Activated CD4-positive, CD25-positive, alpha-beta regulatory T cell treated with anti-CD3 and anti-CD28 coated beads, Interleukin-2, amount 50 U/mL, for 24 hours (primary cell): ENCODE measurements around the gene ING5.
A peak's percentile ranks its signal among the peaks of the same experiment; 100 is the strongest.
"Not testable (repeated sequence)": the region's sequence is repeated elsewhere in the genome, so short reads cannot be mapped to it uniquely, and the experiment has no call there.

Source experiments
- ATAC-seq, 2 donors: fragments of 150-1000 bp; cut with Tn5 transposase; one replicate each; pipeline ENCODE4 v1.10.0; 2021; ENCODE audit warnings: mild to moderate bottlenecking in 1 of 2, moderate library complexity in 1 of 2

ING5 gene

DNA sequence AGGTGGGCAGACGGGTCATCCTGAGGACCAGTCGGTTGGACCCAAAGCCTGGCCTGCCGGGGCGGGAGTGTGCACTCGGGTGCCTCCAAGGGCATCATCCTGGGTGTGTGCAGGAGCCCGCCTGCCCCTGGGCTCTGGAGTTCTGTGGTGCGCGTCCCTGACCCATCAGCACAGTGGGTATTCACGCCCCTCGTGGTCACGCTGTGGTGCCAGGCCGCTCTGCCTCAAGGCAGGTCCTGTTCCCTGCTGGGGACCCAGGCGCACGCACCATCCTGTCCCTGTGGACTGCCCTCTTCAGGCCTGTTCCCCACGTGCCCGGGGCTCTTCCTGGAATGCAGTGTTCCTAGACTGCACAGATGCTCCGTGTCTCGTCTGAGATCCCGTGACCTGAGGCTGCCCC lies 18.3 kb downstream of the ING5 start:
- ATAC-seq: no peak

DNA sequence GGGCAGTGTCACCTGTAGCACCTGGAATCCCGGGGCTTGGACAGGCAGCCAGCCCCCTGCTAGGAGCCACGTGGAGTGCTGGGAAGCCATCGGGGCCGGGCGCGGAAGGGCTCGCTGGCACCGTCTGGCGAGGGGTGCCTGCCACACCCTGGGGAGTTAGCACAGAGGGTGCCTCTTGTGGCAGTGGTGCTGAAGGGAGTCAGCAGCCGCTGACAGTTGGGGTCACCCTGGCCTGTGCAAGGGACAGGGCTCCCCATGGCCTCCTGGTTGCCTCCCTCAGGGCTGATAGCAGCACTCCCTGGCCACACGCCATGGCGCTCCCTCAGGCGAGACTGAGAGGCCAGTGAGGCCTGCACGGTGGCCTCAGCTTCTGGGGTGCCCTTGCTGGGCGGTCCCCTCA lies 18.7 kb downstream of the ING5 start:
- no peak for ATAC-seq

DNA sequence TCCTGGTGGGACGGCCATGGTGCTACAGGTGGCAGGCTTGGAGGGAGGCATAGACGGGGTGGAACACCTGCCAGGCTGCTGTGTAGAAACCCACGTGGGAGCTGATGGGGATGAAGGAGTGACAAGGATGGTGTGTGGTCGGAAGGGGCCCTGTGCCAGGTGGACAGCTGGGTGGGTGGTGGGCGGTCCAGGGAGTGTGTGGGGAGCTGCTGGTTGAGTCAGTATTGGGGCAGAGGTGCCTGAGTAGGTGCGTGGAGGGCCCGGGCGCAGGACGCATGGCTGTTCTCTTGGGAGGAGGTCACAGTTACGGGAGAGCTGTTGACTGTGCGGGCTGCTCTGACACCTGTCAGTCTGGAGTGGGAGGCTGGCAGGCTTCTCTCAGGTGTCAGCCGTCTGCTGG lies 20.0 kb downstream of the ING5 start:
- ATAC-seq: no peak

DNA sequence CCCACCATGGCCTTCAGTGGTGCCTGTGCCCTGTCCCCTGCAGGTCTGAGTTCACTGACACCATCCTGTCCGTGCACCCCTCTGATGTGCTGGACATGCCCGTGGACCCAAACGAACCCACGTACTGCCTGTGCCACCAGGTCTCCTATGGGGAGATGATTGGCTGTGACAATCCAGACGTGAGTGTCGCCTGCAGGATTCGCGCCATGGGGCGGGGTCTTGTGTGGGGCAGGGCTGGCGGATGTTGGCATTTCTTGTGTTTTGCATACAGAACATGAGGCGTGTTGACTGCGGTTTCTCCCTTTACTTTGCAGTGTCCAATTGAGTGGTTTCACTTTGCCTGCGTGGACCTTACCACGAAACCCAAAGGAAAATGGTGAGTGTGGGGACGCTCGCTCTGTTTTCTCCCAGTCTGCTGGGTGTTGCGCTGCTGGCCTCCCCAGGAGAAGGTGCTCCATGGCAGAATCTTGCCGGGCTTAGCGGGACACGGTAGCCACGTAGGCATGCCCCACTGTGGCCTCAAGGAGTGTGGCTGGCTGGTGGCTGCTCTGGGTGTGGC lies 21.1 kb downstream of the ING5 start:
- no peak for ATAC-seq

DNA sequence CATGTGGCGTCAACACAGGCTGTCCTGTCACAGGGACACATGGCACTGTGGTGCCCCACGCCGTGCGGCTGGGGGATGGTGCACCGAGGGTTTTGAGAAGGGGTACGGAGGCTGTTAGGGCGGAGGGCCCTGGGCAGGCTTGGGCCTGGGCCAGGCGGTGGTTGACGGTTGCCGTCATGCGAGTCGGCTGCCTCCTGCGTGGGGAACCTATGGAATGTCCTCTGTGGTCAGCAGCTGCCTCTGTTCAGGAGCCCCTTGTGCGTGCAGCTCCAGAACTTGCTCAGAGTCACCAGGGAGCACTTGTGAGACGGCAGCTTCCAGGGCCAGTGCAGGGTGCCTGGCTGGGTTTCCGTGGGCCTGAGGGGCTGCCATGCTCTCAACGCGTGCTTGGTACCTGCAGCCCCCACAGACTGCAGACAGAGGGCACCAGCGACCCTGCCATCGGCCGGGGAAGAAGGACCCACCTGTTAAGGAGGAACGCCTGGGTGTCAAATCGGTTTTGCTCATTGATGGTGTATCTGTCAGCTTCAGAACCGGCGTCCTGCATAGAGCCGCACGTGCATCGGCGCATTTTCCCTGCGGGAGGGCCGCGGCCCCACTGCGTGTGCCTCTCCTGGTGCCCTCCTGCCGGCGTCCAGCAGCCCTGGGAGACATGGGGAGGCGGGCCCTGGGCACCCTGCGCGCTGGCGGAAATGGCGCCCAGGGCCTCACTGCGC lies 22.6 kb downstream of the ING5 start:
- peak in 1 of 2 donors; percentile 45 for ATAC-seq

DNA sequence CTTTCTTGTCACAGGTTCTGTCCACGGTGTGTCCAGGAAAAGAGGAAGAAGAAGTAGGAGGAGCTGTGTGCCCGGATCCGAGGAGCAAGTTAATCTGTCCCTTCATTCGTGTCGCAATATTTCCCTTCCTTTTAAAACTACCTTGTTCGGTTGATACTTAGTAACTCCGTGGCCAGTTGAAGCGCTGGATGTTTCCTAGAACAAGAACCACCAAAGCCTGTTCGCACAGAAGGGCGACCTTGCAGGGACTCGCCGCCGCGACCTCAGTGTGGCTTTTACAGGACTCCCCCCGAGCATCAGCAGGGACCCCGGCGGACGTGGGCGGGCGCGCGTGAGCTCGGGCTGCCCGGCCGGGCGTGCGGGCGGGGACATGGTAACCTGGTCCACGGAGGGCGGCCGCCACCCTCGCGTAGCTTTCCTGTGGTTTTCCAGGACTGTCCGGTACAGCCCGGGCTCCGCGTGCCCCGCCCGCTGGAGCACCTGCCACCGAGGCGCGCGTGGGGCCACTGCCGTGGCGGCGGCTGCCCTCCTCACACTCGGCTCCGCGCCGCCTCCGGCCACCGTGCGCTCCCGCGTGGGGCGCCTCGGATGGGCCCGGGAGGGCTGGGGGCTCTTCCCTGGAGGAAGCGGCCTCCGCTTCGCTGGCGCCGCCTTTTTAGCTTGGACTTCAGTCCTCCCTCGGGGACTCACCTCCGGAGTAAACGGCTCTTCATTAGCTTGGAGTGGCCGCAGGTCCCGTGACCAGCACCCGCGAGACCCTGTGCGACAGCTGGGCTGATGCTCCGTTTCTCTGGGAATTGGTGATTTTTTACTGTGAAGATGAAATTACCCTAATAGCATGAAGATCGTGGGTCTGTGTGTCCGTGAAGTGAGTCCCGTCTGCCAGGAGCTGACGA lies 23.4 kb downstream of the ING5 start:
- ATAC-seq: no peak

DNA sequence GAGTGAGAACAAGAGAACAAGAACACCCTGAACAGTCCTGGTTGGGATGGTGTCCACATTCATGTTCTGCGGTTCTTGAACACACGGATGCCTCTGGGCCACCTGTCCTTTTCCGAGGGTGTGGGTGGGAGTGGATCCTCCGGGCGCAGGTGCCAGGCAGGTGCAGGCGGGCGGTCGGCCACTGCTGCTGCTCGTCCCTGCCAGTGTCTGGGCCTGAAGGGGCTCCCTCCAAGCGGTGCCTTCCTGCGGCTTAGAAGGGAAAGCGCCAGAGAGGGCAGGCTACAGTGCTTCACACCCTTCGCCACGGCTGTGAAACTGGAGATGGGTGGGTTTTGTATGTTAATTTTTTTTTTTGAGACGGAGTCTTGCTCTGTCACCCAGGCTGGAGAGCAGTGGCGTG lies 24.6 kb downstream of the ING5 start:
- ATAC-seq: no peak

DNA sequence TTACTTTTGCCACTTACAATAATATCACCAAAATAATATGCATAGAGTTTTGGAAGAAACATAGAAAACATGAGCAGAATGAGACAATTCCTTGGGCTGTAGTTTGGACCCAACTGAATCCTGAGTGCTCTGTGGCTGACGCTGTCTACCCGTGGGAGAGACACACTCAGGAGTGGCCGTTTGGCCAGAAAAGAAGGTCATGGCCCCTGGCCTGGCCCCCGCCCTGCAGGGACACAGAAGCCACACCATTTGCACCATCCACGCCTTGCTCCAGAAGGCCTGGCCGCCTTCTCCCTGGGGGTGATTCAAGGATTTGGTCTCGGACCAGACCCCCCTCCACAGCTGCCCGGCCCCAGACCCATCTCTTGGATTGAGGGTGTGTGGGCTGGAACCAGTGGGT lies 26.2 kb downstream of the ING5 start:
- ATAC-seq: no peak

DNA sequence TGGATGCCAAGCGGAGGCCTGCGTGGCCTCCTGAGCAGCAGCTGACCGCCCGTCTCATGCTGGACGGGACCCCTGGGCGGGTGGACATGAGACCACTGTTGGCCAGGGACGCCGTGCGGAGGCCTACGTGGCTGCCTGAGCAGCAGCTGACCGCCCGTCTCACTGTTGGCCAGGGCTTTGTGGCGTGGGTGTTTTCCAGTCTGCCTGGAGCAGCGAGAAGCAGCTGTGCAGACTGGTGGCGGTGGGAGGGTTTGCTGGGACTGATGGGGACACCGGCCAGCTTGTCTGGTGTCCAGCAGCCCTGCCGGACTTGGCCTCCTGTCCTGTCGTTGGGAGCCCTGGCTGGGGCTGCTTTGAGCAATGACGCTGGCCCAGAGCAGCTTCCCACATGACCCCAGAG lies 26.8 kb downstream of the ING5 start:
- no peak for ATAC-seq

DNA sequence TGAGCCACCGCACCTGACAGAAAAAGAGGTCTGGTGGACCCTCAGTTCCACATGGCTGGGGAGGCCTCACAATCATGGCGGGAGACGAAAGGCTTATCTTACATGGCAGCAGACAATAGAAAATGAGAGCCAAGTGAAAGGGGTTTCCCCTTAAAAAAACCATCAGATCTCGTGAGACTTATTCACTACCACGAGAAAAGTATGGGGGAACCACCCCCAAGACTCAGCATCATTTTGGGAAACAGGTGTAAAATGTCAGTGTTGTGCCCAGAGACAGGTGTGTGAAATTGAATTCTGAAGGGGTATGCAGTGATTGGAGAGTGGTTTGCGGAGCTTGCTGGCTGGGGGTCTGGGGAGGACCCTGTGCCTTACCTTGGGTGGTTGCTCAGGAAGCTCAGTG lies 28.0 kb downstream of the ING5 start:
- ATAC-seq: no peak

DNA sequence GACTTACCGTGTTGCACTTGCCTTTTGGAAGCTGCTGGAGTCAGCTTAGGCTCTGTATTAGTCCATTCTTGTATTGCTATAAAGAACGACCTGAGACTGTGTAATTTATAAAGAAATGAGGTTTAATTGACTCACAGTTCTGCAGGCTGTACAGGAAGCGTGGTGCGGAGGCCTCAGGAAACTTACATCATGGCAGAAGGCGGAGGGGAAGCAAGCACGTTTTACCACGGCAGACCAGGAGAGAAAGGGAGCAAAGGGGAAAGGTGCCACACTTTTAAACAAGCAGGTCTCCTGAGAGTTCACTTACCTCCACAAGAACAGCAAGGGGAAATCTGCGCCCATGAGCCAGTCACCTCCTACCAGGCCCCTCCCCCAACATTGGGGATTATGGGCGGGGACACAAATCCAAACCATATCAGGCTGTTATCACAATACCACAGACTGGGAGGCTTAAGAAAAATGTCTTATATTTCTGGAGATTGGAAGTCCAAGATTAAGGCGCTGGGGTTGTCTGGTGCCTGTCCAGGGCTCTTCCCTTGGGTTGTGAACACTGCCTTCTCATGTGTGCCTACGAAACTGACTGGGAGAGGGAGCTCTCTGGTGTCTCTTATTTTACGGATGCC lies 28.9 kb downstream of the ING5 start:
- no peak for ATAC-seq

DNA sequence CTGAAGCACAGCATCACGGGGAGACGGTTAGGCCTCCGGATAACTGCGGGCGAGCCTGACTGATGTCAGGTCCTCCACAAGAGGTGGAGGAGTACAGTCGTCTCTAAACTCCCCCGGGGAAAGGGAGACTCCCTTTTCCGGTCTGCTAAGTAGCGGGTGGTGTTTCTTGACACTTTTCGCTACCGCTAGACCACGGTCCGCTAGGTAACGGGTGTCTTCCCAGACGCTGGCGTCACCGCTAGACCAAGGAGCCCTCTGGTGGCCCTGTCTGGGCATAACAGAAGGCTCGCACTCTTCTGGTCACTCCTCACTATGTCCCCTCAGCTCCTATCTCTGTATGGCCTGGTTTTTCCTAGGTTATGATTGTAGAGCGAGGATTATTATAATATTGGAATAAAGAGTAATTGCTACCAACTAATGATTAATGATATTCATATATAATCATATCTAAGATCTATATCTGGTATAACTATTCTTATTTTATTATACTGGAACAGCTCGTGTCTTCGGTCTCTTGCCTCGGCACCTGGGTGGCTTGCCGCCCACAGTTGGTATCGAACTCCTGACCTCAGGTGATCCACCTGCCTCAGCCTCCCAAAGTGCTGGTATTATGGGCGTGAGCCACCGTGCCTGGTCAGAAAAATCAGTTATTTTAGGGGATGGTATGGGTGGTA lies 30.8 kb downstream of the ING5 start:
- ATAC-seq: not testable (repeated sequence)

DNA sequence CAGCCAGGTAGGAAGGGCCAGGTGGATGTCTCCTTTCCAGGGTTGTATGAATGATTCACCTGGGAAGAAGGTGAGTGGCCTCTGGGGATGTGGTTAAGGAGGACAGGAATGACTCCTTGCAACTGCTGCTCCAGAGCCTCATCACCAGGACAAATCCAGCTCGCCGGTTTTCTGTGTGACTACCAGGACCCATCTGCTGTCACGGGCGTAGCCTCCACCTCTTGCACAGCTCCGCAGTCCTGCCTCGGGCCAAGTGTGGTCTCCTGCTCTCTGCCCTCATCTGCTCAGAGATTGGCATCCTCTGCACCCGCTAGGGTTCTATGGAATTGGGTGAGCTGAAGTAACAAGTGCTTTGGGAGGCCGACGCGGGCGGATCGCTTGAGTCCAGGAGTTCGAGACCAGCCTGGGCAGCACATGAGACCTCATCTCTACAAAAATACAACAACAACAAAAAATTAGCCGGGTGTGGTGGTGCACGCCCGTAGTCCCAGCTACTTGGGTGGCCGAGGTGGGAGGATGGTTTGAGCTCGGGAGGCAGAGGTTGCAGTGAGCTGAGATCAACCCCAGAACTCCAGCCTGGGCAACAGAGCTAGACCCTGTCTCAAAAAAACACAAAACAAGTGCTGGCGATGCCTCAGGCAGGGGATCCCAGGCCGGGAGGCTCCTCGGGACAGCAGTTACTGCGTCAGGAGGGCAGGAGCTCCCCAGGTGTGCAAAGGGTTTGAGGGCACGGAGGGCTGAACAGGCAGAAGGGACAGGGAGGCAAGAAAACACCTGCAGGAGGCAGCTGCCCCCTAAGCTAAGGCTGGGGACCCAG lies 31.8 kb downstream of the ING5 start:
- ATAC-seq: no peak

DNA sequence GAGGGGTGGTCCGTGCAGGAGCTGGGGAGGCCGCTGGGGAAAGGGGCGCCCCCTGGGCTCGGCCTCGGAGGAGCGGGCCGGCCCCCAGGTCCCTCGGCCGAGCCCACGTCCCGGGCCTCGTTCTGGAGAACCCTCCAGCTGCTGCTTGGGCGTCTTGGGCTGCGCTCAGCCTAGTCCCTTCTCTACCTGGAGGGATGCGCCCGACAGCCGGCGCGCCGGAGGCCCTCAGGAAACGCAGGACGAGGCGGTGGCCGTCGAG lies 32.3 kb downstream of the ING5 start:
- no peak for ATAC-seq

DNA sequence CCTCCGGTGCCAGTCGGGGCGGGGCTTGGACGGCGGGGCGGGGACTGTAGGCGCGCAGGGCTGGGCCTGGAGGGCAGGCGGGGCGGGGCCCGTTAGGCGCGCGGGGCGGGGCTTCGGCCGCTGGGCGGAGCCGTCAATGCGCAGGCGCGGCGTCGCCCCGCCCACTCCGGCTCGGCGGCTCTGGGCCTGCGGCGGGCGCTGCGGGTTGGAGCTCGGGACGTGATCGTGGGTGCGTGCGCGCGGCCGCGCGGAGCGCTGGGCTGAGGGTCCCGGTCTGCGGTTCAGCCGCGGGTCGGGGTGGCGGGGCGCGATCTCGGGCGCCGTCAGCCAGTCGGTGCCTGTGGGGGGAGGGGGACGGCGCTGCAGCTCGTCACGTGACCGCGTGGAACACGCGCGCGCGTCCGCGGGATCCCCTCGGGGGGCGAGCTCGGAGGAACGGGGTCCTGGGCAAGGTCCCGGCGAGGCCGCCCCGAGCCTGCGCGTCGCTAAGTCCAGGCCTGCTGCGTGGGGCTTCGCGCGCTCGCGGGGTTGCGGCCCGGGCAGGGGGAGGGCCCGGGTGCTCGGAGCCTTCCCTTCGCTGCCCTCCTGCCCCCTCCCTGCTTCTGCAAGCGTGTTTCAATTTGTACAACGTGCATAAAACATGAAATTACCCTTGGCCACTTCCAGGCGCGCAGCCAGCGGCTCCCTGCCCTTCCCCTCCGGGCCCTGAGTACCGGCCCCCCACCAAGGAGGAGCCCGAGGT lies 32.8 kb downstream of the ING5 start, which contains the start of gene D2HGDH:
TSS of gene D2HGDH (plus strand) at position 164 of the 742 bp plus-strand sequence. CDS start 595 bp downstream, outside the sequence.
- ATAC-seq: peak; percentile 87 to 90

DNA sequence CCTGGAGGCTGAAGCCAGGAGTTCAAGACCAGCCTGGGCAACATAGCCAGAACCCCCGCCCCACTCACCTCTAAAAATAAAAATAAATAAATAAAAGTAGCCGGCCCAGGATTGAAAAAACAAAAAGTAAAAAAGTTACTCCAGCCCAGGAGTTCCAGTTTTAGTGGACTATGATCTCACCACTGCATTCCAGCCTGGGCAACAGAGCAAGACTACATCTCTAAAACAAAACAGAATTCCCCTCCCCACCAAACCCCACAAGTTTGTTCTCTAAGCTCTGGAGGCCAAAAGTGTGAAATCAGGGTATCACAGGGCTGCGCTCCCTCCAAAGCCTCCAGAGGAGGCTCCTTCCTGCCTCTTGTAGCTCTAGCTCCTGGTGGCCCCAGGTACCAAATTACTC lies 34.3 kb downstream of the ING5 start:
- ATAC-seq: no peak

DNA sequence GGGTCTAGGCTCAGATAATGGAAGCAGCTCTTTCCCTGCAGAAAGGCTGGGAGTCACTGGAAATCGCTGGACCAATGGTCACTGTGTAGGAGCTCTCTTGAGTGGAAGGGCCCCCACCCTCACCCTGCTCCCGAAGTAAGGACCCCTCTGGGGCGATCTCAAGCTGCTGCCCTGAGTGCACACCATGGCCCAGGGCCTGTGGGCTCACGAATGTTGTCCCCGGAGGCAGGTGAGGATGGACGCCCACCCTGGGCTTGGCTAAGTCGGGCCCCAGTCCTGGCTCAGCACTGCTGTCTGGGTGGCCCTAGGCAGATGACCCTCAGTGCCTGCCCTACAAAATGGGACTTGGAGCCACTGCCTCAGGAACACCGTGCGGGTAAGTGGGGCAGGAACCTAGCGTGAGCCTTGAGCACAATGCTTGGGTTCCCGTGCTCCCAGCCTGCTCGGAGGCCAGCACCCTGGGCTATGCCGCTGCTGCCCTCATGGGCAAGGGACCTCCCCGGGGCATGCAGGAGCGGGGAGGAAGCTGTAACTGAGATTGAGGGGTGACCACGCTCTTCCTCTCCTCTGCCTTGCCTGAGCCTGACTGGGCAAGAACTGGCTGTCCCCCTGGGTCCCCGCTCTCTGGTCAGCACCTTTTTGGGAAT lies 36.3 kb downstream of the ING5 start:
- no peak for ATAC-seq

DNA sequence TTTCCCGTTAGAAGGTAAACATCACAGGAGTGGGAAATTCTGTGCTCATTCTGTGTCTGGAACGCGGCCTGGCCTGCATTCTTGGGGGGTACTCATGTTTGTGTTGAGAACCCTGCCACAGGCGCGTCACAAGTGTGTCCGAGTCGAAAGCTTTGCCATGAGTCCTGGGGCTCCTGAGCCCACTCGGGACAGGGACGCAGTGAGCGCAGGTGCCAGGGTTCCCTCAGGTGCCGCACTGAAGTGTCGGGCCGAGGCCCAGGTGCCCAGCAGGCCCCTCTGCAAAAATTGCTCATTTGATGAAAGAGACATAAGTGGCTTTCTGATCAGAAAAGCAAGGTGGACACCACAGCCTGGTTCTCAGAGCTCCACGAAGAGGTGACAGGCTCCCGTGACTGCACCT lies 37.3 kb downstream of the ING5 start:
- no peak for ATAC-seq

DNA sequence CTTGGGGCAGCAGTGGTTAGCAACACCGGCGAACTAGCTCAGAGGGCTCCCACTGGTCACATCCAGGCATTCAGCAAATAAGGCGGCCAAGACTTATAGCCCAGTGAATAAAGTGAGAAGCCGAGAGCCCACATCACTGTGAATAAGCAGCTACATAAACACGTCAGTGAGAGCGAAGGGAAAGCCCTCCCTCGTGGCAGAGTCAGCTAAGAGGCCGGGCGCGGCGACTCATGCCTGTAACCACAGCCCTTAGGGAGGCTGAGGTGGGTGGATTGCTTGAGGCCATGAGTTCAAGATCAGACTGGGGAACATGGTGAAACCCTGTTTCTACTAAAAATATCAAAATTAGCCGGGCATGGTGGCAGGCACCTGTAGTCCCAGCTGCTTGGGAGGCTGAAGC lies 37.8 kb downstream of the ING5 start:
- peak; percentile 69 to 74 for ATAC-seq

DNA sequence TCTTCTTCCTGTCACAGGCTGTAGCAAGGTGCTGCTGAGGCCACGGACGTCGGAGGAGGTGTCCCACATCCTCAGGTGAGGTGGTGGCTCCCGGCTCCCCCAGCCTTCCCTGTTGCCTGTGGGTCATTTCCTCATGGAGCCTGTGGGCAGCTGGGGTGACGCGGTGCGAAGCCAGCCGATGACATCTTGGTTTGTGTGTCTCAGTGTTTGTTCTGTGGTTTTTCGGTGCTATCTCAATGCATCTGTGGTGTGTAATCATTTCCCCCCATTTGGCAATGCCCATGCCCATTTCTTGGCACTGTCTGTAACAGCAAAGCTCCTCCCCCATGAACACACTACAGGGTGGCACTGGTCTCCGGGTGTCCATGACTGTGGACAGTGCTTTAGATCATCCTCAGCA lies 39.2 kb downstream of the ING5 start:
- peak in 1 of 2 donors; percentile 21 for ATAC-seq
